ENCODE results near the gene HNRNPH3.

DNA sequence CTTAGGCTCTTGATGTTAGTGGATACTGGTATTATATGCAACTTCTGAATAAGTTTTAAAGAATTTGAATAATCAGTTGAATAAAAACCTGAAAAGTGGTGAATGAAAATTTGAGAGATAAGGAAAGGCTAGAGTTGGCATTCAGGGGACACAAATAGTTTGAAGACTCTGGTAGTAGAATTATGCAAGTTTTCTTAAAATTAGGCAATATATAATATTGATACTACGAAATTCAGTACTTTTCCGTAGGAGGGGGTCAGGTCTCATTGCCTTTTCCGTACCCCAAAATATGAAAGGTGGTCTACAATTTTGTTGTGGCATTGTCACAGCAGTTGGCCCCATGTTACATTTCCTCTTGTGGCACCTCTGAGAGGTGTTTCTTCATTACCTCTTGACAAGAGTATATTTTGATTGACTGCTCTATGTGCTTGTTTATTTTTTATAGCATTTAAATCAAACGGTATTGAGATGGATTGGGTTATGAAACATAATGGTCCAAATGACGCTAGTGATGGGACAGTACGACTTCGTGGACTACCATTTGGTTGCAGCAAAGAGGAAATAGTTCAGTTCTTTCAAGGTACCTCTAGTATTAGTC, 5.0 kb downstream of the HNRNPH3 start:
- TF ChIP-seq, protein P1, sequence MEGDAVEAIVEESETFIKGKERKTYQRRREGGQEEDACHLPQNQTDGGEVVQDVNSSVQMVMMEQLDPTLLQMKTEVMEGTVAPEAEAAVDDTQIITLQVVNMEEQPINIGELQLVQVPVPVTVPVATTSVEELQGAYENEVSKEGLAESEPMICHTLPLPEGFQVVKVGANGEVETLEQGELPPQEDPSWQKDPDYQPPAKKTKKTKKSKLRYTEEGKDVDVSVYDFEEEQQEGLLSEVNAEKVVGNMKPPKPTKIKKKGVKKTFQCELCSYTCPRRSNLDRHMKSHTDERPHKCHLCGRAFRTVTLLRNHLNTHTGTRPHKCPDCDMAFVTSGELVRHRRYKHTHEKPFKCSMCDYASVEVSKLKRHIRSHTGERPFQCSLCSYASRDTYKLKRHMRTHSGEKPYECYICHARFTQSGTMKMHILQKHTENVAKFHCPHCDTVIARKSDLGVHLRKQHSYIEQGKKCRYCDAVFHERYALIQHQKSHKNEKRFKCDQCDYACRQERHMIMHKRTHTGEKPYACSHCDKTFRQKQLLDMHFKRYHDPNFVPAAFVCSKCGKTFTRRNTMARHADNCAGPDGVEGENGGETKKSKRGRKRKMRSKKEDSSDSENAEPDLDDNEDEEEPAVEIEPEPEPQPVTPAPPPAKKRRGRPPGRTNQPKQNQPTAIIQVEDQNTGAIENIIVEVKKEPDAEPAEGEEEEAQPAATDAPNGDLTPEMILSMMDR (IDR thresholded peaks at IDR 0.05; ENCODE audit: low read length) = no peak
- no peak for TF ChIP-seq EZH2 (optimal IDR thresholded peaks at IDR 0.05; ENCODE audit: low read depth, low read length)
